ENCODE data around the gene OPN1MW3. TPM values are rescaled to one million over a fixed set of nuclear protein-coding genes. Genes with fewer than 3 reads are reported as not detected.
"Not testable (repeated sequence)": the region's sequence is repeated elsewhere in the genome, so short reads cannot be mapped to it uniquely, and the experiment has no call there.

The OPN1MW3 gene
- not detected for total RNA-seq
- polyA plus RNA-seq: not detected

GRCh38 chrX:154257282-154257681 is at the start of gene OPN1MW3:
Gene OPN1MW3, plus strand, starts transcription at chrX:154257582. Its CDS starts 38 bp downstream, at chrX:154257620.
- H3K27me3 ChIP-seq (ENCODE audit: insufficient read depth, low read length); CTCF ChIA-PET (ENCODE audit: partially characterized antibody); H3K9me3 ChIP-seq (ENCODE audit: control insufficient read depth in 1 of 2, low read length in 2 of 2); H3K4me1 ChIP-seq (ENCODE audit: insufficient read depth, low read length); H3K27me3 Mint-ChIP-seq; H3K4me3 Mint-ChIP-seq; H3K9me3 Mint-ChIP-seq; DNase-seq; H3K4me1 Mint-ChIP-seq; H3K36me3 Mint-ChIP-seq; H3K36me3 ChIP-seq (ENCODE audit: insufficient read depth, low read length); H3K27ac ChIP-seq (ENCODE audit: low read depth, low read length); intact Hi-C loops (cut with micrococcal nuclease); H3K27ac Mint-ChIP-seq; H3K4me3 ChIP-seq (ENCODE audit: low read length in 2 of 2); POLR2A ChIA-PET (ENCODE audit: partially characterized antibody): not testable (repeated sequence)

GRCh38 chrX:154209670-154210418 is 47.5 kb upstream of the OPN1MW3 start:
- H3K4me3 Mint-ChIP-seq; H3K9me3 ChIP-seq (ENCODE audit: control insufficient read depth in 1 of 2, low read length in 2 of 2); H3K4me3 ChIP-seq (ENCODE audit: low read length in 2 of 2); H3K27me3 ChIP-seq (ENCODE audit: insufficient read depth, low read length); H3K36me3 Mint-ChIP-seq; H3K4me1 Mint-ChIP-seq; POLR2A ChIA-PET (ENCODE audit: partially characterized antibody); H3K36me3 ChIP-seq (ENCODE audit: insufficient read depth, low read length); CTCF ChIA-PET (ENCODE audit: partially characterized antibody); intact Hi-C loops (cut with micrococcal nuclease); H3K4me1 ChIP-seq (ENCODE audit: insufficient read depth, low read length); H3K27ac ChIP-seq (ENCODE audit: low read depth, low read length); H3K27me3 Mint-ChIP-seq; H3K9me3 Mint-ChIP-seq: not testable (repeated sequence)
- peak in 2 of 5 donors; percentile 6 to 24 for DNase-seq
- peak overlapping the region in 1 of 7 donors; percentile 67 for H3K27ac Mint-ChIP-seq

DNA sequence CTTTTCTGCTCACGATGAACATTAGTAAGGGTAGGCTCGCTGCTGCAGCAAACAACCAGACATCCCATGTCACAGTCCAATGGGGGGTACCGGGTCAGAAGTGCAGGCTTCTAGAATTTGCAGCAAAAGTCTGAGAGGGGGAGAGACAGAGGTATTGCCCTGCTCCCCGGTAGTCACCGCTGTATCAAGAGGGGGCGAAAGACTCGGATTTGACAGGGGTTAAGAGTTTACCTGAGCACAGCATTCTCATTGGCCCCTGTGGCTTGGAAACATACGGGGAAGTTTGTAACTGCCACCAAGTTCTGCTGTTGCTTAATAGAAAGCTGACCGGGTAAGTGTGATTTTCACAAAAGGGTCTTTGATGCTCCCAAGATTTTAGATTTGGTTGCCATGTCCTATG is 46.3 kb upstream of the OPN1MW3 start:
- intact Hi-C loops (cut with micrococcal nuclease); H3K36me3 Mint-ChIP-seq; H3K4me1 Mint-ChIP-seq; H3K36me3 ChIP-seq (ENCODE audit: insufficient read depth, low read length); H3K27me3 Mint-ChIP-seq; H3K4me1 ChIP-seq (ENCODE audit: insufficient read depth, low read length); H3K4me3 Mint-ChIP-seq; H3K27ac ChIP-seq (ENCODE audit: low read depth, low read length); CTCF ChIA-PET (ENCODE audit: partially characterized antibody); DNase-seq; H3K27me3 ChIP-seq (ENCODE audit: insufficient read depth, low read length); H3K9me3 ChIP-seq (ENCODE audit: control insufficient read depth in 1 of 2, low read length in 2 of 2); H3K9me3 Mint-ChIP-seq; POLR2A ChIA-PET (ENCODE audit: partially characterized antibody); H3K4me3 ChIP-seq (ENCODE audit: low read length in 2 of 2): not testable (repeated sequence)
- peak overlapping the region in 3 of 7 donors; percentile 74 to 88 (median 85) for H3K27ac Mint-ChIP-seq

DNA sequence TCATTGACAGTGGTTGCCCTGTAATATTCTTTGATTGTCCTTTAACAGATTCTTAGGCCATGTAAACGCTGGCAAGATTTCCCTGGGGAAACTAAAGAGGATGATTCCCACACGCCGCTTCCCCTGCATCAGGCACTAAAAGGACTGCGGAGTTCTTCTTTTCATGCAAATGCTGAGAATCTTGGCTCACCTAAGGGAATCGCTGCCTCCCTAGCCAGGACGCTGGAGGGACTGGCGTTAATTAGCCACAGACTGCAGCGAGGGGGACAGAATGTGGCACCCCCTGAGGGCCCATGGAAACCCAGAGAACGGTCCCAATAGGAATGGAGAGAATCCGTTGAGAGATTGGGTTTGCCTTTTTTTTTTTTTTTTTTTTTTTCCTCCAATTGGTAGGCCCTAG is 45.9 kb upstream of the OPN1MW3 start:
- H3K4me1 ChIP-seq (ENCODE audit: insufficient read depth, low read length); H3K9me3 ChIP-seq (ENCODE audit: control insufficient read depth in 1 of 2, low read length in 2 of 2); DNase-seq; H3K27me3 Mint-ChIP-seq; intact Hi-C loops (cut with micrococcal nuclease); H3K4me3 ChIP-seq (ENCODE audit: low read length in 2 of 2); H3K4me3 Mint-ChIP-seq; H3K36me3 Mint-ChIP-seq; H3K27me3 ChIP-seq (ENCODE audit: insufficient read depth, low read length); POLR2A ChIA-PET (ENCODE audit: partially characterized antibody); CTCF ChIA-PET (ENCODE audit: partially characterized antibody); H3K9me3 Mint-ChIP-seq; H3K36me3 ChIP-seq (ENCODE audit: insufficient read depth, low read length); H3K4me1 Mint-ChIP-seq; H3K27ac Mint-ChIP-seq; H3K27ac ChIP-seq (ENCODE audit: low read depth, low read length): not testable (repeated sequence)

GRCh38 chrX:154219456-154219855 is 37.9 kb upstream of the OPN1MW3 start, which contains the start of gene OPN1MW2:
Gene OPN1MW2, plus strand, starts transcription at chrX:154219756. Its CDS starts 60 bp downstream, at chrX:154219816.
- H3K27me3 ChIP-seq (ENCODE audit: insufficient read depth, low read length); H3K4me1 ChIP-seq (ENCODE audit: insufficient read depth, low read length); H3K27ac Mint-ChIP-seq; H3K27me3 Mint-ChIP-seq; CTCF ChIA-PET (ENCODE audit: partially characterized antibody); H3K36me3 ChIP-seq (ENCODE audit: insufficient read depth, low read length); H3K4me3 ChIP-seq (ENCODE audit: low read length in 2 of 2); H3K9me3 Mint-ChIP-seq; H3K4me3 Mint-ChIP-seq; intact Hi-C loops (cut with micrococcal nuclease); H3K36me3 Mint-ChIP-seq; DNase-seq; H3K9me3 ChIP-seq (ENCODE audit: control insufficient read depth in 1 of 2, low read length in 2 of 2); H3K4me1 Mint-ChIP-seq; POLR2A ChIA-PET (ENCODE audit: partially characterized antibody); H3K27ac ChIP-seq (ENCODE audit: low read depth, low read length): not testable (repeated sequence)

GRCh38 chrX:154225292-154225691 is 32.1 kb upstream of the OPN1MW3 start:
- H3K9me3 ChIP-seq (ENCODE audit: control insufficient read depth in 1 of 2, low read length in 2 of 2); H3K27me3 ChIP-seq (ENCODE audit: insufficient read depth, low read length); H3K36me3 ChIP-seq (ENCODE audit: insufficient read depth, low read length); DNase-seq; H3K4me1 Mint-ChIP-seq; H3K27ac Mint-ChIP-seq; H3K36me3 Mint-ChIP-seq; intact Hi-C loops (cut with micrococcal nuclease); H3K27me3 Mint-ChIP-seq; H3K4me3 ChIP-seq (ENCODE audit: low read length in 2 of 2); H3K4me3 Mint-ChIP-seq; POLR2A ChIA-PET (ENCODE audit: partially characterized antibody); H3K27ac ChIP-seq (ENCODE audit: low read depth, low read length); CTCF ChIA-PET (ENCODE audit: partially characterized antibody); H3K9me3 Mint-ChIP-seq; H3K4me1 ChIP-seq (ENCODE audit: insufficient read depth, low read length): not testable (repeated sequence)

DNA sequence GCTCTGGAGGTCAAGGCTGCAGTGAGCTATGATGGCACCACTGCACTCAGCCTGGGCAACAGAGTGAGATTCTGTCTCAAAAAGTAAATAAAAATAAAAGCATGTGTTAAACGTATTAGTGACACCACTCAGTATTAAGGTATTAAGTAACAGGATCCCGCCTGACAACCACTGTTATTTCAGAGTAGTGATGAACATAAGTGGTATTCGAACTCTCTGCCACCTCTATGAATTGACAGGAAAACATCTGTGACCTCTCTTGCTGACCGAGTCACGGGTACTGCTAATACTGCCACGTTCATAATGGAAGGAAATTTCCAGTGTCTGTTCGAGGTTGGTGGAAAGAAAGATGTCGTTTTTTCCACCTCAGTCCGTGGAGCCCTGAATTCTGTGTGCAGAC is 30.7 kb upstream of the OPN1MW3 start:
- CTCF ChIA-PET (ENCODE audit: partially characterized antibody); H3K4me3 Mint-ChIP-seq; POLR2A ChIA-PET (ENCODE audit: partially characterized antibody); H3K27ac Mint-ChIP-seq; H3K9me3 ChIP-seq (ENCODE audit: control insufficient read depth in 1 of 2, low read length in 2 of 2); DNase-seq; H3K4me1 Mint-ChIP-seq; H3K4me3 ChIP-seq (ENCODE audit: low read length in 2 of 2); H3K4me1 ChIP-seq (ENCODE audit: insufficient read depth, low read length); H3K27ac ChIP-seq (ENCODE audit: low read depth, low read length); H3K36me3 Mint-ChIP-seq; H3K27me3 ChIP-seq (ENCODE audit: insufficient read depth, low read length); H3K9me3 Mint-ChIP-seq; H3K36me3 ChIP-seq (ENCODE audit: insufficient read depth, low read length); H3K27me3 Mint-ChIP-seq; intact Hi-C loops (cut with micrococcal nuclease): not testable (repeated sequence)

DNA sequence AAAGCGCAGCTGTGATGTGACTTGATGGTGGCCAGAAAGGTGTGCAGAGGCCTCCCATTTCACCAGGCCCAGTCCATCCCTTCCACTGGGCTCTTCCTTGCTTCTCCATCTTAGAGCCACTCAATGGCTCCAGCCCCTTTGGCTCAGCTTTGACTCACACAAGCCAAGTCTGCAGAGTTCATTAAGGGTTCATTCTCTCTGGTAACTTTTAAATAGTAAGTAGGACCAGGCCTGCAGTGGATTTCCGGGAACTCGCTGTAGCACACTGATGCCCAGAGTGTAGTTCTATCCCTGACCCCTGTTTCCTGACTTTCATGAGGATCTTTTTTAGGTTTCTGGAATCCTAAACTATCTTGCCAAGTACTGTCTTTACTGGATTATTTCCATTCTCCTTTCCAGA is 25.9 kb upstream of the OPN1MW3 start:
- H3K36me3 ChIP-seq (ENCODE audit: insufficient read depth, low read length); H3K36me3 Mint-ChIP-seq; H3K27me3 Mint-ChIP-seq; H3K9me3 ChIP-seq (ENCODE audit: control insufficient read depth in 1 of 2, low read length in 2 of 2); POLR2A ChIA-PET (ENCODE audit: partially characterized antibody); H3K4me3 Mint-ChIP-seq; H3K4me1 Mint-ChIP-seq; H3K9me3 Mint-ChIP-seq; H3K27ac ChIP-seq (ENCODE audit: low read depth, low read length); CTCF ChIA-PET (ENCODE audit: partially characterized antibody); intact Hi-C loops (cut with micrococcal nuclease); H3K4me3 ChIP-seq (ENCODE audit: low read length in 2 of 2); H3K27me3 ChIP-seq (ENCODE audit: insufficient read depth, low read length); H3K27ac Mint-ChIP-seq; DNase-seq; H3K4me1 ChIP-seq (ENCODE audit: insufficient read depth, low read length): not testable (repeated sequence)
